ENCODE results near the gene ACAP2.

- TF ChIP-seq AFF4 (CRISPR knock-in tag; IDR thresholded peaks at IDR 0.05; ENCODE audit: borderline replicate concordance) (no peak), NFYB (CRISPR knock-in tag; conservative IDR thresholded peaks at IDR 0.05; ENCODE audit: low read depth) (no peak), ATF3 (CRISPR knock-in tag; conservative IDR thresholded peaks at IDR 0.05) (no peak), ERG (CRISPR knock-in tag; IDR thresholded peaks at IDR 0.05) (no peak), ZBTB21 (CRISPR knock-in tag; IDR thresholded peaks at IDR 0.05; ENCODE audit: borderline replicate concordance) (no peak), SMAD4 (CRISPR knock-in tag; IDR thresholded peaks at IDR 0.05) (no peak), KAT7 (CRISPR knock-in tag; IDR thresholded peaks at IDR 0.05; ENCODE audit: borderline replicate concordance) (no peak), CTCF (IDR thresholded peaks at IDR 0.05) (no peak), ZBTB43 (CRISPR knock-in tag; IDR thresholded peaks at IDR 0.05) (no peak), E2F5 (CRISPR knock-in tag; IDR thresholded peaks at IDR 0.05) (no peak)
These were observed 192.9 kb downstream of the ACAP2 start for GRCh38 chr3:195249858-195250464.
